Inflammatory macrophage (primary cell): Measurements from ENCODE around the gene EIF2S3.
"Not testable (repeated sequence)": the region's sequence is repeated elsewhere in the genome, so short reads cannot be mapped to it uniquely, and the experiment has no call there.

ENCODE experiments used
- DNase-seq, 2 donors: peaks; one replicate each; pipeline ENCODE4 v3.0.0-alpha.2; 2020 to 2022
- total RNA-seq, 18 experiments: gene quantifications; one replicate each; lab custom pipeline; 2026; ENCODE audit warnings: mixed read lengths in 6 of 18, inconsistent platforms in 2 of 18; lab: John Stamatoyannopoulos, UW

The EIF2S3 gene
- total RNA-seq = 119 to 355 (median 220) reads per million in 18 experiments

DNA sequence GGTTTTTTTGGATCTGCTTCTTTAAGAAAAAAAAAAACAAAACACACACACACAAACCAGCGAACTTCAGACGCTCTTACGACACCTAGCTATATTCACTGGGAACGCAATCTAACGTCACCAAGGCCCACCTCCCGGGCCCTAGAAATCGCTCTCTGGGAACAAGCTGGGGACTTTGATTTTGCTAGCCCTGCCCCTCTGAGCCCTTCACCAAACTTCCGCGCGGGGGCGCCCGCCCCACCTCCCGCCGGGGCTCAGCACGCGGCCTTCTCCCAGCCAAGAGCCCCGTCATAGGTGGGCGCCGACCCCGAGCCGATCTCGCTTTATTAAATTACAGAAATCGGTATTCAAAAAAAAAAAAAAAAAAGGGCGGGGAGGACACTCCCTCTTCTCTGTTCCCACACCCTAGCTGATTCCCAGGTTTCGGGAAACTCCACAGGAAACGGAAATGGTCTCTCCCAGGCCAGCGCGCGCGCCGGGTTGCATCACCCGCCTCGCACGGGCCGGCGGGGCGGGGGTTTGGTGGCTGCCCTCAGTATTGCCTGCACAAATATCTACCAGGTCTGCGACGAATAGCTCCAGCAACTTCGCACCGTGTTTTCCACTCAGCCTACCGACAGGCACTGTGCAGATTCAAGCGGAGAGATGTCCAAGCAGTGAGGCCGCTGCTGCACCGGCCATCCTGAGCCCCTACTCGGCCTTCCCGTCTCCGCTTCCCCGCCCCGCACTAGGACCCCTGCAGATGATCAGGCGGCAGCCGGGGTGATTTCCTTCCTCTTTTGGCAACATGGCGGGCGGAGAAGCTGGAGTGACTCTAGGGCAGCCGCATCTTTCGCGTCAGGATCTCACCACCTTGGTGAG, at the start of gene EIF2S3:
Gene EIF2S3 (plus strand): TSS at position 775 of the 861 bp plus-strand sequence. CDS start 13 bp downstream, at position 788.
- DNase-seq = peak; percentile 87 to 91

DNA sequence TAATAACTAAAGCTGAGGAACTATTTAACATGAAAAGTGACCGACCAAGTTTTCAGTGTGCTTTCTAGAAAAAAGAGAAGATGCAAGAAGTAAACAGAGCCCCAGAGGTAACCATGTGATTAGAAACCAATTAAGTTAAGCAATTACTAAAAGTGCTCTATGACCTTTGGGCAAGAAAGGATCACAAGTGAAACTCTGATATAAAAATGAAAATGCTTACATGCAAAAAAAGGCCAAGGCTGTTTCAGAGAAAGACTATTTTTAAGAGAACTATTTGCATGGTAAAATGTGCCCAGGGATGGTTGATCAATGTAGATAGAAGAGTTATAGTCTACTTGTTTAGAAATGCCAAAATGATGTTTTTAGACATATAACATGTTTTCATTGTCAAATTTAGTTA, 49.7 kb upstream of the EIF2S3 start:
- no peak for DNase-seq

DNA sequence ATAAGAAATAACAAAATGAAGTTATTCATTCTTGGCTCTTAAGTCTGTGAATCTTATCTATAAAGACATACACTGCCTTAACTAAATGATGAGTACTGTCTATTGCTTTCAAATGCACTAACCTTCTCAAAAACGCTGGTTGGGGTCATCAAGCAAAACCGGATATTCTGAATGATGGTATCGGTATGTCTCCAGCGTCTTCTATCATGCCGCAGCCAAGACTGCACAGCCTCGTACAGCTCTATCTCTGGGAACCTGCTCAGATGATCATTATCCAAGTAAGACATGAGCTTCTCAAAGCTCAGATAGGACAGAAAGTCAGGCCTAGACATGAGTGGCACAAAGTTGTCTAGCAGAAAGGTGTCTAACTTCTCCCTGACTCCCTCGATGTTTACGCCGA, 48.9 kb upstream of the EIF2S3 start:
- DNase-seq = no peak

DNA sequence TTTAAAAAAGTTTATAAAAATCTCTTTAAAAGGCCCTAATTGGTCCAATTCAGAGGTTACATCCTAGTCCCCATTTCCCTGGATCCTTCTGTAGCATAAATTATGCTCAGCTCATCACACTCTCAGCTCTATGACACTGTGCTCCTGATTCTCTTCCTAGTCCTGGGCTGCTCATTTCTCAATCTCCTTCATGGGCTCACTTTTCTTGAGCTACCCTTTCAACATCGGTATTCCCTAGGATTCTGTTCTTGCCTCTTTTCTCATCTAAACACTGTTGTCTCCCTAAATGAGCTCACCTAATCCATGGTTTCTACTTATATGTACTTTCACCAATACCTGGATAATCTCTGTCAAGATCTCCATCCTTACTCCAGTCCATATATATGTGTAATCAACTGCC, 42.5 kb upstream of the EIF2S3 start:
- DNase-seq = no peak

DNA sequence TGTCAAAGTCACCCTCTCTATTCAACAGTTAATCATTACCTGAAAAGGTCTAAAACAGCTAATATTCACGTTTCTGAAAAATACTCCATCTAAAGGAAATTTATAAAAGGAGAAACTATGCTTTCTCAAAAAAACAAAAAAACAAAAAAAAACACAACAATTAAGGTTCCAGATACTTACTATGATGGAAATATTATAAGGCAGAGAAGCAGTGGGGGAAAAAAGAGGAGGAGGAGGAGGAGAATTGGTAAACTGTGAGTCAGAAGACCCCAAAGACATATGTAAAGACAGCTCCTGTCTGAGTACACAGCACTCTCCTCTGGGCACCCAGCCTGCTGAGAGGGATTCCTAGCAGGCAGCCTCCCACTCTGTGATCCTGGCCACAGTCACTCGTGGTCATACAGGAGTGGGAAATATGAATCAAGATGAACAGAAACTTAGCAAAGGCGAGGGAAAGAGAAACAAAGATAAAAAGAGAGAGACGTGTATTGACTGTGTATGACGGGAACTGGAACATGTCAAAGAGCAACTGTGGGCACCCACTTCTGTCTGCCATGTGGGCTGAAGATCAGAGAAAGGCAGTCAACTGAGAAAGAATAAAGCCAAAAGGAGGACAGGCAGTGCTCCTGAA, 40.3 kb upstream of the EIF2S3 start:
- DNase-seq = no peak

DNA sequence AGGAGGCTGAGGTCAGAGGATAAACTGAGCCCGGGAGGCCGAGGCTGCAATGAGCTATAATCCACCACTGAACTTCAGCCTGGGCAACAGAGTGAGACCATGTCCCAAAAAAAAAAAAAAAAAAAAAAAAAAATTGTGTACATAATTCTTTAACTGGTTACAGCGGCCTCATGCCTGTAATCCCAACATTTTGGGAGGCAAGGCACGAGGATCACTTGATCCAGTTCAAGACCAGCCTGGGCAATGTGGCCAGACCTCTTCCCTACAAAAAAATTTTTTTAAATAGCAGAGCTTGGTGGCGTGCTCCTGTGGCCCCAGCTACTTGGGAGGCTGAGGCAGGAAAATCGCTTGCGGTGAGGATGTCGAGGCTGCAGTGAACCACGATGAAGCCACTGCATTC, 37.1 kb upstream of the EIF2S3 start:
- DNase-seq = no peak

DNA sequence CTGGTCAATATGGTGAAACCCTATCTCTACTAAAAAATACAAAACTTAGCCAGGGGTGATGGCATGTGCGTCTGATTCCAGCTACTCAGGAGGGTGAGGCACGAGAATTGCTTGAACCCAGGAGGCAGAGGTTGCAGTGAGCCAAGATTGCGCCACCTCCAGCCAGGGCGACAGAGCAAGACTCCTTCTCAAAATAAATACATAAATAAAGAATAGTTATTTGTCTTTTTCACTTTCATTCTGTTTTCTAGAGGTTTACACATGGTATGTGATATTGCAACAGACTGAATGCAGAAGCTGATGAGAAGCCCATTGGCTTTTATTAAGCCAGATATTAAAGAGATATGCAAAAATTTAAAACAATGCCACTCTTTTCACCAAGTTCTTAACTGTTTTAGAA, 35.9 kb upstream of the EIF2S3 start:
- DNase-seq = no peak

DNA sequence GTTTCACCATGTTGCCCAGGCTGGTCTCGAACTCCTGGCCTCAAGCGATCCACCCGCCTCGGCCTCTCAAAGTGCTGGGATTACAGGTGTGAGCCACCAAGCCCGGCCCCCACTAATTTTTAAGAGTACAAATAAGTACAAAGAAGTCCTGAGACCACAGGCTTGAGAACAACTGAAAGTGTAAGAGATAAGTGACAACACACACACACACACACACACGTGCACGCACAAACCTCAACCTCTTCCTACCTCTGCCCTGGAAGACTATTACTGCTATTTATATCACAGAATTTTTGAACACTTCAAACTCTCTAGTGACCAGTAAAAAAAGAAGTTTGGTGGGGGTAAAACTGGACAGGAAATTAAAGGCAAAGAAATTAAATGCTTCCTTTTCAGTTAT, 35.3 kb upstream of the EIF2S3 start:
- DNase-seq = no peak

DNA sequence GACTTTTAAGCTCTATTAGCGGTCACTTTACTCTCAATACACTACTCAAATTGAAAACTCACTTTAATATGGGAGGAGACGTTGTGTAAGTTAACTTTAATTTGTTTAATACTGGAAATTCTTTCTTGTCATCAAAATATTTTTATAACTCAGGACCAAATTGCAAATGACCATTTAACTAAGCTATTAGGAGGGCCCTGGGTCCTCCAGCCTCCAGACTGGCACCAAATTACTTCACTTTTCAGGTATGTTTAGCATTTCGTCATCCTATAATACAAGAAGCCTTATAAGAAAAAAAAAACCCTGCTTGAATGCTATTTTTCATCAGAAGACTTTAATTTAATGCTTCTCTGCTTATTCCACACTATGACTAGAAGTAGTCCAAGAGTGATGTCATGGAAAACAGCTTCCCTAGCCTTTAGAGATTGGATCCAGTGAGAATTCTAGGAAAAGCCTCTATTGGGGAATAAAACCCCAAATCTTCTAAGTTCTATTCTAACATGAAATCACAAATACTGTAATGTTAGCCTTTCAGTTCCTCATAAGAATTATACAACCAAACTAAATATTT, 34.4 kb upstream of the EIF2S3 start:
- DNase-seq = no peak

DNA sequence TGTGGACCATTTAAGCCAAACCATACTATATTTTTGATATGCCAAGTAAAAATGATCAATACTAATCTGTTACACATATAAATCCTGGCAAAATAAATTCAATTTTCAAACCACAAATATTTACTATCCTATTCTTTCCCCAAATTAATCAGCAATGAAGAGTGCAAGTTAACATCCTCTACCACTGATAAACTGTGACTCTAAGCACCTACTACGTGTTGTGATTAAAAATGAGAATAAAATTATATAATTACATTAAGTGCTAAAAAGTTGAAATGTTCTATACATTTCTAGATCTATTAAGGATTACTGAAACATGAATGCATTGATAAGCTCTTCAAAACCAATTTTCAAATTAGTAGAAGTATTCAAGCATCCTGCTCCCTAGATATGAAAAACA, 31.2 kb upstream of the EIF2S3 start:
- no peak for DNase-seq

DNA sequence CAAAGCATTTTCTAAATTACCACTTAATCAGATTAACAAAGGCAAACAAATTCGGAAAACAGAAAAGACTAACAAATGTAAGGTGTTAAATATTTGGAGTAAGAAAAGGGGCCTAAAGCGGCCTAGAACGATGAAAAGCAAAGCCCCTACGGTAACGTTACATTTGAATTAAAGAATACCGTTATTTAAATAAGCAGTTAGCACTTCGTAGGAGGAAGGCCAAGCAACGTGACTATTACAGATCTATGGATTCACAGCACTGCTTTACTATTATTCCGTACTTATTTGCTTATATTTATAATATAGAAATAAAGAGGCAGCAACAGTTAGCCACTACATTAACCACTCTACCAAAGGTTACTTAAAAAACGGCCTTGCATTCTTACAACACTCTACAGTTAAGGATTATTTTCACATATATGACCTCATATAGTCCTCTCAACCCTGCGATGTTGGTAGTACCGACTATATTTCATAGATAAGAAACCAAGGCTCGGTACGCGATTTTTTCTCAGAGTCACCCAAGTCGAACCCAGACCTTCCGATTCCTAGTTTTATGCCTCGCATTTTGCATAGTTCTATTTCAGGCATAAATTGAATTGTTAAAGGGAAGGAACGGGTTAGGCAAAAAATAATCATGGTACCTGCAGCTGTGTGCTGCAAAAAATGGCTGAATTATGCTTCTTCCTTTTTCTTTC, 30.6 kb upstream of the EIF2S3 start:
- peak; percentile 0 to 18 for DNase-seq

DNA sequence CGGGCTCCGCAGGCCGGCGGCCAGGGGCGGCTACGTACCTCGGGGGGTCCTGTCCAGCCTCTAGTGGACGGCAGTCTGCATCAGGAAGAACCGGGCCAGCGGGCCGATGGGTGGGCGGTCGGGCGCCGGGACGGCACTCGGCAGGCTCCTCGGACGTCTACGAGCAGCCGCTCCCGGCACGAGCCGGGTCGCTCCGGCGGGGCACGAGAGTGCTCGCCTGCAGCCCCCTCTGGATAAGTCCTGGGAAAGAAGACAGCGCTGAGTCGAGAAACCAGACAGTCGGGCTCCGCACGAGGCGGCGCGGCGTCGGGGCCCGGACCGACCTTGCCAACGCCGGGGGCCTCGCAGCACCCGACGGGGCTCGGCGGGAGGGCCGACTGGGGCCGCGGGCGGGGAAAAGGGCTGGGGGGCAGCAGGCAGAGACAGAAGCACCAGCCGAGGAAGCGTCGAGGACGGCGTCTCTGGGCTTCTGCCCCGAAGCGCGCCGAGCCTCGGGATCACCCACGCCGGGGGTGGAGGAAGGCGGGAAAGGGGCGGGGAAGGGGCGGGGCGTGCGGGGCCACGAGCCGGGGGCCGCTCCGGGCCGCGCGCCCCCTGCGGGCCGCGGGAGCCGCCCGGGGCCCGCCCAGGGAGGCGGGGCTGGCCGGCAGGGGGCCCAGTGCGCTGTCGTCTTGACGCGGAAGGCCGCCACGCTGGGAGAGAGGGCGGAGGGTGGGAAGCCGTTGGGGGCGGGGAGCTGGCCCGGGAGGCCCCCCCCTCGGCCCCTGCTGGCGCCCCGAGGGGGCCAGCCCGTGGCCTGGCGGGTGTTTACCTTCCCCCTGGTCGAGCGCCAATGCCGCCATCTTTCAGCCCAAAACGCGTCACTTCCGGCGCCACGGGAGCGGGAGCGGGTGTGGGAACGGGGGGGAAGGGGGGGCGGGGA, 29.7 kb upstream of the EIF2S3 start:
- DNase-seq = peak; percentile 78 to 84

DNA sequence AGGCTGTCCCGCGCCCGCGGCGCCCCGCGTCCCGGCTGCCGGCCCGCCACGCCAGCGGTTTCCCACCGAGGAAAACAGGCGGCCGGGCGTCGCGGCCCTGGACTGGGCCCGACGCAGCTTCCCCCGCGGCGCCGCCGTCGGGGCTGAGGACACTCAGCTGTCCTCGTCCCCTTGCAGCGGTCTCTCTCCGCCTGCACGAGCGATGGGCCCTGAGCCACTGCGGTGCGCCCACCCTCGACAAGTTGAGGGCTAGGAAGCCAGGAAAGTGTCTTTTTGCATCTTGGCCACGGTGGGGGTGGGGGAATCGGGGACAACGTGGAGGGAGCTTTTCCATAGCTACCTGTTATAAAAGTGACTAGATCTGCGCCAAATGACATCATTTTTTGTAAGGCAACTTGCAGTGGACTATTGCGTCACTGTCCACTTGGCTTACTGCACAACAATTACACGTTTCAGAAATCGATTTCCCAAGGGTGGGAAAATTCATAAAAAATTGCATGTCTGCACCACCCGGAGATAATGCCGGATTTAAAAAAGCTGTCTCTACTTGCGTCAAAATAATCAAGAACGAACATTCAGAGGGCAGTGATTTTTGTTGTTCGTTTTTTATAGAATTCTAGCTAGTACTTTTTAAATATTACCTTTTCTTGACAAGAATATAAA, 28.9 kb upstream of the EIF2S3 start:
- DNase-seq = peak; percentile 23 to 29

DNA sequence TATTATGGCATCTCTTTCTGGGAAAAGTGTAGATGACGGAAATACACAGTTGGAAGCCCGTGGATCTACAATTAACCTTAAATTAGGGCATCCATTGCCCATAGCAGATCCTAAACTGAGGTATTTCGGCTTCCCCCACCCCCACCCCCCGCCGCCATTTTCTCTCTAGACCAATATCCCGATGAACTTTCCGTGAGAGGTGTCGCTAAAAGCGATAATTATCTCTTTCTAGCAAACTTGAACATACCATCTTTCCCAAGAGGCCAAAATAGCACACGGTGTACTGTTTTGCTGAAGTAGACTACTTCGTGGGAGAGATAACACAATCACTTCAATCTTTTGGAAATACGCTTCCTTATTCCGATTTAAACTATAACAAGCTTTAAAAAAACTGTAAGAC, 28.3 kb upstream of the EIF2S3 start:
- DNase-seq = peak; percentile 1 to 4

DNA sequence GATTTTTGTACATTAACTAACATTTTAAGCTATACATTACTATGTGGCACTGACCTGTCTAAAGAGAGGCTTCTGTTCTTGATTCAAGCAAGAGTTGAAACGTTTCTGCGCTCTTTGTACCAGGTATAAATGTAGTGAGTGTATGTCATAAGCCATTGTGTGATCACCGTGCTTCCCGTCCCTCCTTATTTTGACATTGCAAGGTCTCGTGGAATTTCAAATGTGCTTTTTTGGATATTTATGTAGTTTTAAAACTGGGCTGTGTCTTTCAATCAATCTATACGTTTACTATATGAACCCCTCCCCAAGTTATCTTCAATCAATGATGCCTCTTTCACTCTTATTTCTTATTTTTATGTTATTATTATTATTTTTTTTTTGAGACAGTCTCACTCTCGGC, 27.7 kb upstream of the EIF2S3 start, which contains the start of gene KLHL15:
Gene KLHL15 (minus strand): TSS at position 101 of the 400 bp plus-strand sequence. CDS start 20,493 bp downstream, outside the sequence.
- DNase-seq = no peak

DNA sequence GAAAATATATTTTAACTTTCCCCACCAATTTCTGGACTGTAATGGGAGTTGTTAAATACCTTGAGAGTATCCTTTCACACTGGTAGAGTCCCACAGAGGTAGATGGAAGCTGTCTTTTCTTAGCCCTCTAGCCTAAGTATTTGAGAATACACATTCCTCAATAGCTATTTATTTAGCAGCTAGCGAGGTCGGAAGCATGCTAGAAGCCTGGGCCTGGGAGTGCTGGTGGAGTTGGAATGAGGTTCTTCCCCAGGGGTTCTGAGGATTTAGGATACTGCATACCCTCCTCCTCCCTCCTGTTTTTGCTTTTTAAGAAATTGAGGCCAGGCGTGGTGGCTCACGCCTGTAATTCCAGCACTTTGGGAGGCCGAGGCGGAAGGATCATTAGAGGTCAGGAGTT, 26.8 kb upstream of the EIF2S3 start:
- DNase-seq = no peak

DNA sequence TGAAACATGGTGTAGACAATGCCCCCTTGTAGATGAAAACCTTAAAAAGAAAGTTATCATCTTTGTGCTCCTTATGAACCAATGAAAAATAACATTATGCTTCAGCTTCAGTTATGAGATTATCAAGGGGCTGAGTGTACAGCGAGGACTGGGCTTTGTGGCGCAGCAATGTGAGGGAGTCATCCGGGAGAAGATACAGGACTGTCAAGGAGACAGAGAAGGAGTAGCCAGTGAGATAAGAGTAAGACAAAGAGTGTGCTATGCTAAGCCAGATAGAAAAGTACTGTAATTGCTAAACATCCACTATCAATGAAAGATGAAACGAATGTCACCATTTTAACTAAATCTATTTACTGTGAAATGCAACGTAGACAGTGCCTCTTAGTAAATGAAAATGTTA, 24.2 kb upstream of the EIF2S3 start:
- no peak for DNase-seq

DNA sequence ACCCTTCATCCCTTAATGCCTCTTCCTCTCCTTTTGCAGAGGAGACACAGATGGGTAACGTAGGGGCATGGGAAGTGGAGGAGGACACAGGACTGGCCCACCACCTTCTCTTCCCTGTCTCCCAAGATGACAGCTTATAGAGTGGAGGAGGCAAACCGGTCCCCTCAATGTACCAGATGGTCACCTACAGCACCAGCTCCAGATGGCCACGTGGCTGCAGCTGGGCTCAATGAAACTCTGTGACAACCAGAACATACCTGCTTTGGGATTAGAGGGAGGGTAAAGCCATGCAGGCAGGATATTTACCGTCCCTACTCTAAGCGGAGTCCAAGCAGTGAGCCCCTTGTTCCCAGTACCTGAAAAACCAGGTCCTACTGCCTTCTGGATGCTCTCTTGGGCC, 20.3 kb upstream of the EIF2S3 start:
- no peak for DNase-seq

DNA sequence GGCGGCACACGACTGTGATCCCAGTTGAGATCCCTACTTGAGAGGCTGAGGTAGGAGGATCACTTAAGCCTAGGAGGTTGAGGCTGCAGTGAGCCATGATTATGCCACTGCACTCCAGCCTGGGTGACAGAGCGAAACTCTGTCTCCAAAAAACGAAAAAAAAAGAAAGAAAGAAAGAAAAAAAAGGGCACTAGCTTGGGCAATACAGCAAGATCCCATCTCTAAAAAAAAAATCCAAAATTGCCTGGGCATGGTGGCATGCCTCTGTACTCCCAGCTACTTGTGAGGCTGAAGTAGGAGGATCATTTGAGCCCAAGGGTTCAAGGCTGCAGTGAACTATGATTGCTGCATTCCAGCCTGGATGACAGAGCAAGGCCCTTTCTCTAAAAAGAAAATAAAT, 17.0 kb upstream of the EIF2S3 start:
- no peak for DNase-seq

DNA sequence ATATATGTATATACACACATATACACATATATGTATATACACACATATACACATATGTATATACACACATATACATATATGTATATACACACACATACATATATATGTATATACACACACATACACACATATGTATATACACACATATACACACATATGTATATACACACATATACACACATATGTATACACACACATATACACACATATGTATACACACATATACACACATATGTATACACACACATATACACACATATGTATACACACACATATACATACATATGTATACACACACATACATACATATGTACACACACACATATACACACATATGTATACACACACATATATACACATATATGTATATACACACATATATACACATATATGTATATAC, 8.7 kb upstream of the EIF2S3 start:
- DNase-seq = not testable (repeated sequence)

DNA sequence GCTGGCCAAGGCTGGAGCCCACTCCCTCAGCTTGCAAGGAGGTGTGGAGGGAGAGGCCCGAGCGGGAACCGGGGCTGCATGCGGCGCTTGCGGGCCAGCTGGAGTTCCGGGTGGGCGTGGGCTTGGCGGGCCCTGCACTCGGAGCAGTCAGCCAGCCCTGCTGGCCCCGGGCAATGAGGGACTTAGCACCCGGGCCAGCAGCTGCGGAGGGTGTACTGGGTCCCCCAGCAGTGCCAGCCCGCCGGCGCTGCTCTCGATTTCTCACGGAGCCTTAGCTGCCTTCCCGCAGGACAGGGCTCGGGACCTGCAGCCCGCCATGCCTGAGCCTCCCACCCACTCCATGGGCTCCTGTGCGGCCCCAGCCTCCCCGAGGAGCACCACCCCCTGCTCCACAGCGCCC, 5.1 kb upstream of the EIF2S3 start:
- DNase-seq = not testable (repeated sequence)
